Measurements from ENCODE around the gene AATK.

The AATK gene

DNA sequence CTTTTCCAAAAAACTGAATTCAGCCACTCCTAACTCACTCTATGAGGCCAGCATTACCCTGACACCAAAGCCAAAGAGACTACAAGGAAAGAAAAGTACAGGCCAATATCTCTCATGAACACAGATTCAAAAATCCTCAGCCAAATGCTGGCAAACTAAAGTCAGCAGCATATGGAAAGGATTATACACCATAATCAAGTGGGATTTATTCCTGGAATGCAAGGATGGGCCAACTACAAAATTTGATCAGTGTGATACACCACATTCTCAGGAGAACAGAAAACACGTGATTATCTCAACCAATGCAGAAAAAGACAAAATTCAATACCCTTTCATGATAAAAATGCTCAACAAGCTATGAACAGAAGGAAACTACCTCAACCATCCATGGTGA is 7.7 kb upstream of the AATK start:
- DNase-seq (ENCODE audit: low read depth in 1 of 2, low spot score in 1 of 2) = no peak
- TF ChIP-seq SPI1 (IDR thresholded peaks at IDR 0.05; ENCODE audit: borderline replicate concordance, low read depth) = no peak
- TF ChIP-seq, protein P1, sequence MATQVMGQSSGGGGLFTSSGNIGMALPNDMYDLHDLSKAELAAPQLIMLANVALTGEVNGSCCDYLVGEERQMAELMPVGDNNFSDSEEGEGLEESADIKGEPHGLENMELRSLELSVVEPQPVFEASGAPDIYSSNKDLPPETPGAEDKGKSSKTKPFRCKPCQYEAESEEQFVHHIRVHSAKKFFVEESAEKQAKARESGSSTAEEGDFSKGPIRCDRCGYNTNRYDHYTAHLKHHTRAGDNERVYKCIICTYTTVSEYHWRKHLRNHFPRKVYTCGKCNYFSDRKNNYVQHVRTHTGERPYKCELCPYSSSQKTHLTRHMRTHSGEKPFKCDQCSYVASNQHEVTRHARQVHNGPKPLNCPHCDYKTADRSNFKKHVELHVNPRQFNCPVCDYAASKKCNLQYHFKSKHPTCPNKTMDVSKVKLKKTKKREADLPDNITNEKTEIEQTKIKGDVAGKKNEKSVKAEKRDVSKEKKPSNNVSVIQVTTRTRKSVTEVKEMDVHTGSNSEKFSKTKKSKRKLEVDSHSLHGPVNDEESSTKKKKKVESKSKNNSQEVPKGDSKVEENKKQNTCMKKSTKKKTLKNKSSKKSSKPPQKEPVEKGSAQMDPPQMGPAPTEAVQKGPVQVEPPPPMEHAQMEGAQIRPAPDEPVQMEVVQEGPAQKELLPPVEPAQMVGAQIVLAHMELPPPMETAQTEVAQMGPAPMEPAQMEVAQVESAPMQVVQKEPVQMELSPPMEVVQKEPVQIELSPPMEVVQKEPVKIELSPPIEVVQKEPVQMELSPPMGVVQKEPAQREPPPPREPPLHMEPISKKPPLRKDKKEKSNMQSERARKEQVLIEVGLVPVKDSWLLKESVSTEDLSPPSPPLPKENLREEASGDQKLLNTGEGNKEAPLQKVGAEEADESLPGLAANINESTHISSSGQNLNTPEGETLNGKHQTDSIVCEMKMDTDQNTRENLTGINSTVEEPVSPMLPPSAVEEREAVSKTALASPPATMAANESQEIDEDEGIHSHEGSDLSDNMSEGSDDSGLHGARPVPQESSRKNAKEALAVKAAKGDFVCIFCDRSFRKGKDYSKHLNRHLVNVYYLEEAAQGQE (IDR thresholded peaks at IDR 0.05; ENCODE audit: insufficient replicate concordance, low read depth) = no peak
- TF ChIP-seq GABPA (IDR thresholded peaks at IDR 0.05; ENCODE audit: low read depth) = no peak
- no peak for TF ChIP-seq POLR2AphosphoS5 (IDR thresholded peaks at IDR 0.05; ENCODE audit: low read depth)
- TF ChIP-seq, protein P2, sequence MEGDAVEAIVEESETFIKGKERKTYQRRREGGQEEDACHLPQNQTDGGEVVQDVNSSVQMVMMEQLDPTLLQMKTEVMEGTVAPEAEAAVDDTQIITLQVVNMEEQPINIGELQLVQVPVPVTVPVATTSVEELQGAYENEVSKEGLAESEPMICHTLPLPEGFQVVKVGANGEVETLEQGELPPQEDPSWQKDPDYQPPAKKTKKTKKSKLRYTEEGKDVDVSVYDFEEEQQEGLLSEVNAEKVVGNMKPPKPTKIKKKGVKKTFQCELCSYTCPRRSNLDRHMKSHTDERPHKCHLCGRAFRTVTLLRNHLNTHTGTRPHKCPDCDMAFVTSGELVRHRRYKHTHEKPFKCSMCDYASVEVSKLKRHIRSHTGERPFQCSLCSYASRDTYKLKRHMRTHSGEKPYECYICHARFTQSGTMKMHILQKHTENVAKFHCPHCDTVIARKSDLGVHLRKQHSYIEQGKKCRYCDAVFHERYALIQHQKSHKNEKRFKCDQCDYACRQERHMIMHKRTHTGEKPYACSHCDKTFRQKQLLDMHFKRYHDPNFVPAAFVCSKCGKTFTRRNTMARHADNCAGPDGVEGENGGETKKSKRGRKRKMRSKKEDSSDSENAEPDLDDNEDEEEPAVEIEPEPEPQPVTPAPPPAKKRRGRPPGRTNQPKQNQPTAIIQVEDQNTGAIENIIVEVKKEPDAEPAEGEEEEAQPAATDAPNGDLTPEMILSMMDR (IDR thresholded peaks at IDR 0.05; ENCODE audit: insufficient read depth, low read length) = no peak
- H3K27me3 ChIP-seq (ENCODE audit: insufficient read depth, poor library complexity, severe bottlenecking) = peaks cover 2% of the 10 kb centered on the region

DNA sequence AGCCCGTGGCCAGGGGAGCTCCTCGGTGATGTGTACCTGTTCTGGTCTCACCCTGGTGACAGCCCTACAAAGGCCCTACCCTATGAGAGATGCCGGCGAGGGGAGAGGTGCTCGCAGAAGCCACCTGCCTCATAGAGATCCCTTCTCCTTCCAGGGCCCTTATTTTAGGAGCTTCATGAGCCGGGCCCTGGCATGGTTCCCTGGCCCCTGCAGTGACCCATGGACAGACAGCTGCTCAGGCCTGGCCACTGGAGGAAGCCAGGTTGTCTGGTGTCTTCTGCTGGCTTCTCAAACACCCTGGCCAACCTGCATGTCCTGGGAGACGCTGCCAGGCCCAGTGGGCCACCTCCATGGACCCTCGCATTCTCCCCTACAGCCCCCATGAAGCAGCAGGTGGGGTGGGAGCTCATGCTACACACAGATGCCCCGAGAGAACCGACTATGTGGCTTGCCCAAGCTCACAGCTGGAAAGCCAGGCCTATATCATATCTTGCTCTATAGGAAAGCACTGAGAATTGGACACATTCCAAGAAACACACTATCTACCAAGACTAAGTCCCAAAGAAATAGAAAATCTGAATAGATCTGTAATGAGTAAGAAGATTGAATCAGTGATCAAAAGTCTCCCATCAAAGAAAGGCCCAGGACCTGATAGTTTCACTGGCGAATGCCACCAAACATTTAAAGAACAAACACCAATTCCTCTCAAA is 7.2 kb upstream of the AATK start:
- TF ChIP-seq, protein P2 (IDR thresholded peaks at IDR 0.05; ENCODE audit: insufficient read depth, low read length) = no peak
- no peak for TF ChIP-seq SPI1 (IDR thresholded peaks at IDR 0.05; ENCODE audit: borderline replicate concordance, low read depth)
- no peak for TF ChIP-seq GABPA (IDR thresholded peaks at IDR 0.05; ENCODE audit: low read depth)
- TF ChIP-seq, protein P1 (IDR thresholded peaks at IDR 0.05; ENCODE audit: insufficient replicate concordance, low read depth) = no peak
- peaks cover 6% of the 10 kb centered on the region for H3K27me3 ChIP-seq (ENCODE audit: insufficient read depth, poor library complexity, severe bottlenecking)
- H3K4me3 ChIP-seq (replicated peaks; ENCODE audit: insufficient read depth, low read length) = no peak overlapping the region
- H3K27ac ChIP-seq (replicated peaks) = no peak overlapping the region
- DNase-seq (ENCODE audit: low read depth in 1 of 2, low spot score in 1 of 2) = no peak

More for the DNA sequence above, 7.7 kb upstream of the AATK start:
- H3K4me3 ChIP-seq (replicated peaks; ENCODE audit: insufficient read depth, low read length) = no peak overlapping the region
- H3K27ac ChIP-seq (replicated peaks) = no peak overlapping the region

DNA sequence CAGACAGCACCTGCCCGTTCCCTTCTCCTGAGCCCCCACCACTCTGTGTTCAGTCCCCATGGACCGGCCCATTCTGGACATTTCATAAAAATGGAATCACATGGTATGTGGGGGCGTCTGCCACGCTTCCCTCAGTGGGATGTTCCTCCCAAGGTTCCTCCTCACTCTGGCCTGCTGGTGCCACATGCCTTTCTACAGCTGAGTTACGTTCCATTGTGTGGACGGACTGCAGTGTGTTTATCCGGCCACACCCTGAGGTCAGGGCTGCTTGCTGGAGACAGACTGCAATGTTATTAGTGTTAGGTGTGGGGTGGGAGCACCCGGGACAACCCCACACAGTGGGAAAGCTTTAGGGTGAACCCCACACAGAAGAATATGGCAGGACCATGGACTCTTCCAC is 5.9 kb upstream of the AATK start:
- DNase-seq (ENCODE audit: low read depth in 1 of 2, low spot score in 1 of 2) = no peak
- TF ChIP-seq POLR2AphosphoS5 (IDR thresholded peaks at IDR 0.05; ENCODE audit: low read depth) = no peak
- no peak for TF ChIP-seq GABPA (IDR thresholded peaks at IDR 0.05; ENCODE audit: low read depth)
- TF ChIP-seq, protein P1 (IDR thresholded peaks at IDR 0.05; ENCODE audit: insufficient replicate concordance, low read depth) = no peak
- TF ChIP-seq, protein P2 (IDR thresholded peaks at IDR 0.05; ENCODE audit: insufficient read depth, low read length) = no peak
- Histone ChIP-seq H3K27me3 (ENCODE audit: insufficient read depth, poor library complexity, severe bottlenecking) (peaks cover 13% of the 10 kb centered on the region), H3K4me3 (replicated peaks; ENCODE audit: insufficient read depth, low read length) (no peak overlapping the region), H3K27ac (replicated peaks) (no peak overlapping the region)
